GM21526 (cell line): ENCODE results near the gene CELSR1.
"Not testable (repeated sequence)": the region's sequence is repeated elsewhere in the genome, so short reads cannot be mapped to it uniquely, and the experiment has no call there.

Source experiments
- ATAC-seq: cut with Tn5 transposase; IDR thresholded peaks from one replicate; pipeline ENCODE4 v1.9.1; 2021; ENCODE audit warnings: moderate library complexity; ENCODE audit not compliant: unreplicated experiment, low FRiP score

CELSR1 gene

GRCh38 chr22:46408568-46409506 lies 128.6 kb downstream of the CELSR1 start:
- no peak for ATAC-seq

GRCh38 chr22:46407748-46408147 lies 129.7 kb downstream of the CELSR1 start:
- no peak for ATAC-seq

- no peak for ATAC-seq
Measured at GRCh38 chr22:46406791-46407190, 130.6 kb downstream of the CELSR1 start.

- no peak for ATAC-seq
Measured at GRCh38 chr22:46406349-46406748, 131.1 kb downstream of the CELSR1 start.

GRCh38 chr22:46405901-46406300 lies 131.5 kb downstream of the CELSR1 start:
- ATAC-seq, result no peak

GRCh38 chr22:46403880-46404279 lies 133.5 kb downstream of the CELSR1 start:
- ATAC-seq, result not testable (repeated sequence)

GRCh38 chr22:46402505-46402904 lies 134.9 kb downstream of the CELSR1 start:
- ATAC-seq, result no peak

GRCh38 chr22:46401370-46401769 lies 136.1 kb downstream of the CELSR1 start:
- ATAC-seq, result no peak

- ATAC-seq, result no peak
Measured at GRCh38 chr22:46399251-46400024, 138.0 kb downstream of the CELSR1 start.

- no peak for ATAC-seq
Measured at GRCh38 chr22:46397951-46398350, 139.5 kb downstream of the CELSR1 start.

GRCh38 chr22:46397514-46397913 lies 139.9 kb downstream of the CELSR1 start:
- no peak for ATAC-seq

- ATAC-seq, result not testable (repeated sequence)
Measured at GRCh38 chr22:46397049-46397448, 140.4 kb downstream of the CELSR1 start.

- no peak for ATAC-seq
Measured at GRCh38 chr22:46395145-46395544, 142.3 kb downstream of the CELSR1 start.

GRCh38 chr22:46394622-46395021 lies 142.8 kb downstream of the CELSR1 start:
- ATAC-seq, result no peak

GRCh38 chr22:46393873-46394272 lies 143.5 kb downstream of the CELSR1 start:
- ATAC-seq, result no peak

GRCh38 chr22:46392137-46392844 lies 145.1 kb downstream of the CELSR1 start:
- ATAC-seq, result no peak

GRCh38 chr22:46391486-46392136 lies 145.8 kb downstream of the CELSR1 start:
- no peak for ATAC-seq

GRCh38 chr22:46390652-46391301 lies 146.6 kb downstream of the CELSR1 start:
- no peak for ATAC-seq

- ATAC-seq, result no peak
Measured at GRCh38 chr22:46390105-46390651, 147.2 kb downstream of the CELSR1 start.

GRCh38 chr22:46389081-46389480 lies 148.3 kb downstream of the CELSR1 start:
- ATAC-seq, result no peak
